ENCODE data around the gene NLGN2. TPM values are rescaled to one million over a fixed set of nuclear protein-coding genes. Genes with fewer than 3 reads are reported as not detected.
A peak's percentile ranks its signal among the peaks of the same experiment; 100 is the strongest.

NLGN2 gene
- total RNA-seq, 1 experiment from 2014 or later, result 70.2 TPM

DNA sequence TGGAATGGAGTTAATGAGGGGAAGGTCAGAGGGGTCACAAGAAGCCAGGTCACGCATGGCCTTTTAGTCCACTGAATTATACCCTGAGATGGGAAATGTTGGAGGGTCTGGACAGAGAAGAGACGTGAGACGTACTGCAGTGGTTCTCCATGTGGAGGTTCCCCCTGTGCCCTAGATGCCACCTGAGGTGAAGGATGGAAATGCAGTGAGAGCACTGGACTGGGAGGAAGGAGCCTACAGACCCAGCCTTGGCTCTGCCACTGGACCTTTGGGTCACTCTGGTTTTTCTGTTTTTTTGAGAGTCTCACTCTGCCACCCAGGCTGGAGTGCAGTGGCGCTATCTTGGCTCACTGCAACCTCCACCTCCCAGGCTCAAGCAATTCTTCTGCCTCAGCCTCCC lies 11.5 kb upstream of the NLGN2 start:
- H3K9me3 Mint-ChIP-seq, result no peaks in the 10 kb centered on the region
- Histone ChIP-seq H2AFZ (ENCODE audit: low read length) (no peak overlapping the region), H3K23me2 (ENCODE audit: insufficient read length, low read depth, low read length, poor library complexity, severe bottlenecking) (peaks cover 12% of the 10 kb centered on the region), H2BK12ac (ENCODE audit: insufficient read length, low read depth, low read length) (no peak overlapping the region), H3K9ac (ENCODE audit: extremely low read depth, insufficient read length, low read length) (no peak overlapping the region), H2AK5ac (ENCODE audit: insufficient read length, low read length) (no peak overlapping the region), H2BK120ac (ENCODE audit: low read depth, low read length, poor library complexity, severe bottlenecking) (no peak overlapping the region), H4K8ac (replicated peaks; ENCODE audit: insufficient read length, low read depth, low read length) (no peak overlapping the region), H3K4ac (ENCODE audit: low read depth, low read length) (no peak overlapping the region), H3K79me1 (ENCODE audit: insufficient read depth, low read depth, low read length, poor library complexity, severe bottlenecking) (no peaks in the 10 kb centered on the region), H3T11ph (ENCODE audit: low read length) (no peak overlapping the region), H3K79me2 (ENCODE audit: insufficient read depth, low read length) (no peaks in the 10 kb centered on the region), H4K5ac (ENCODE audit: insufficient read length, low read depth, low read length) (no peak overlapping the region), H2BK5ac (ENCODE audit: insufficient read length, low read length) (no peak overlapping the region), H3K9me3 (ENCODE audit: control insufficient read depth, low read depth, low read length) (no peaks in the 10 kb centered on the region), H4K91ac (ENCODE audit: insufficient read length, low read depth, low read length) (no peak overlapping the region), H3K27ac (ENCODE audit: insufficient read length, low read depth, low read length) (no peak overlapping the region), H3K56ac (ENCODE audit: insufficient read length, low read depth, low read length) (no peak overlapping the region), H3K14ac (ENCODE audit: insufficient read depth, low read length) (no peak overlapping the region), H2BK15ac (ENCODE audit: low read depth, low read length) (no peak overlapping the region), H3K23ac (ENCODE audit: insufficient read length, low read depth, low read length) (no peak overlapping the region), H2BK20ac (ENCODE audit: low read depth, low read length, poor library complexity, severe bottlenecking) (no peak overlapping the region), H4K20me1 (ENCODE audit: control insufficient read depth, insufficient read depth, insufficient read length) (peaks cover under 1% of the 10 kb centered on the region), H3K18ac (ENCODE audit: insufficient read length, low read depth, low read length) (no peak overlapping the region), H3K4me1 (ENCODE audit: insufficient read depth, low read length) (peaks cover 2% of the 10 kb centered on the region; the same call in 1 of the 2 replicates), H3K27me3 (ENCODE audit: insufficient read depth, low read length) (no peaks in the 10 kb centered on the region), H3K4me2 (ENCODE audit: insufficient read depth, insufficient read length, low read length) (no peak overlapping the region)
- no CpG with 5 or more reads among the region's 4 CpGs for WGBS (ENCODE audit: extremely low coverage, insufficient read length, low lambda C conversion rate)
- DNase-seq, result no peak
- H3K36me3 Mint-ChIP-seq (ENCODE audit: insufficient read depth in 1 of 3, low read depth in 3 of 3), result peaks cover 6 to 18% (median 10%) of the 10 kb centered on the region in 3 experiments; a peak in 6 of 7 replicates
- peaks cover 2% of the 10 kb centered on the region for H3K27me3 Mint-ChIP-seq (ENCODE audit: low read depth)
- no peak overlapping the region for H3K27ac Mint-ChIP-seq
- peak overlapping the region in 1 of 2 experiments; percentile 3; a peak in 2 of 5 replicates for H3K4me3 Mint-ChIP-seq
- TF ChIP-seq, protein P1, sequence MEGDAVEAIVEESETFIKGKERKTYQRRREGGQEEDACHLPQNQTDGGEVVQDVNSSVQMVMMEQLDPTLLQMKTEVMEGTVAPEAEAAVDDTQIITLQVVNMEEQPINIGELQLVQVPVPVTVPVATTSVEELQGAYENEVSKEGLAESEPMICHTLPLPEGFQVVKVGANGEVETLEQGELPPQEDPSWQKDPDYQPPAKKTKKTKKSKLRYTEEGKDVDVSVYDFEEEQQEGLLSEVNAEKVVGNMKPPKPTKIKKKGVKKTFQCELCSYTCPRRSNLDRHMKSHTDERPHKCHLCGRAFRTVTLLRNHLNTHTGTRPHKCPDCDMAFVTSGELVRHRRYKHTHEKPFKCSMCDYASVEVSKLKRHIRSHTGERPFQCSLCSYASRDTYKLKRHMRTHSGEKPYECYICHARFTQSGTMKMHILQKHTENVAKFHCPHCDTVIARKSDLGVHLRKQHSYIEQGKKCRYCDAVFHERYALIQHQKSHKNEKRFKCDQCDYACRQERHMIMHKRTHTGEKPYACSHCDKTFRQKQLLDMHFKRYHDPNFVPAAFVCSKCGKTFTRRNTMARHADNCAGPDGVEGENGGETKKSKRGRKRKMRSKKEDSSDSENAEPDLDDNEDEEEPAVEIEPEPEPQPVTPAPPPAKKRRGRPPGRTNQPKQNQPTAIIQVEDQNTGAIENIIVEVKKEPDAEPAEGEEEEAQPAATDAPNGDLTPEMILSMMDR (conservative IDR thresholded peaks at IDR 0.05), result no peak
- peaks cover 10 to 13% of the 10 kb centered on the region in 2 experiments for H3K4me1 Mint-ChIP-seq
